GM12878 (cell line): ENCODE data around the gene NODAL. TPM values are rescaled to one million over a fixed set of nuclear protein-coding genes. Genes with fewer than 3 reads are reported as not detected.

Experiments
- ATAC-seq: fragments of 200-7000 bp; cut with Tn5 transposase; 3 replicates; pipeline ENCODE4 v1.9.1; 2020; ENCODE audit warnings: mild to moderate bottlenecking, moderate library complexity
- BruUV-seq: library from RNA; stranded (reverse); fragments of 400-500 nt; replicated peaks from 2 replicates; lab custom pipeline; 2021; lab: Mats Ljungman, UMichigan
- CTCF ChIA-PET: fragments of 300-600 bp; sonication (Branson Sonifier 250); formaldehyde crosslinking; extraction: SDS; loops from one replicate; lab custom pipeline; 2021; ENCODE audit warnings: inconsistent platforms; lab: Yijun Ruan, JAX
- POLR2A ChIA-PET: fragments of 350-600 bp; formaldehyde crosslinking; extraction: SDS; loops from one replicate; lab custom pipeline; 2021; ENCODE audit warnings: inconsistent platforms; lab: Charles Lee
- RAD21 ChIA-PET: fragments of 300-600 bp; sonication (Branson Sonifier 250); formaldehyde crosslinking; loops from one replicate; lab custom pipeline; 2023; ENCODE audit warnings: antibody characterized with exemption; ENCODE audit not compliant: unreplicated experiment; lab: Charles Lee
- SMC1A ChIA-PET: fragments of 300-600 bp; sonication (Branson Sonifier 250); formaldehyde crosslinking; loops from one replicate; lab custom pipeline; 2023; ENCODE audit not compliant: unreplicated experiment, uncharacterized antibody; lab: Charles Lee
- DNase-seq: peaks from one replicate; pipeline ENCODE4 v3.0.0-alpha.2; 2011; ENCODE audit warnings: low read depth, low spot score
- FAIRE-seq: peaks from 3 replicates; lab custom pipeline; 2011; peaks lifted over from hg19 to GRCh38; lab: Jason Lieb, UNC
- H2AFZ ChIP-seq: 2 replicates; pipeline ENCODE4 v1.6.0; 2011; ENCODE audit warnings: low read depth, low read length, control low read depth; ENCODE audit not compliant: control insufficient read depth
- H3K27ac ChIP-seq: 2 replicates; pipeline ENCODE4 v1.5.1; 2011; ENCODE audit warnings: control low read depth; ENCODE audit not compliant: control insufficient read depth, insufficient read depth
- H3K27me3 ChIP-seq, 2 experiments: replicated peaks in 1 of 2; 2 replicates each; pipeline versions ENCODE4 v1.6.0 to v1.6.1; 2011; ENCODE audit warnings: low read length in 1 of 2; ENCODE audit not compliant: control insufficient read depth in 2 of 2, insufficient read depth in 2 of 2
- H3K36me3 ChIP-seq, 2 experiments: 2 replicates each; pipeline ENCODE4 v1.5.1; 2011; ENCODE audit warnings: low read length in 1 of 2; ENCODE audit not compliant: control insufficient read depth in 2 of 2, insufficient read depth in 2 of 2
- H3K4me1 ChIP-seq: 2 replicates; pipeline ENCODE4 v1.6.1; 2011; ENCODE audit warnings: mild to moderate bottlenecking, low read length, moderate library complexity, mixed read lengths; ENCODE audit not compliant: control insufficient read depth, insufficient read depth
- H3K4me2 ChIP-seq: 2 replicates; pipeline ENCODE4 v1.6.0; 2011; ENCODE audit warnings: control low read depth; ENCODE audit not compliant: control insufficient read depth, insufficient read depth
- H3K4me3 ChIP-seq: fragments of 200-600 bp; sonication (generic); 2 replicates; pipeline ENCODE4 v1.5.1; 2016
- H3K79me2 ChIP-seq: 2 replicates; pipeline ENCODE4 v1.6.0; 2011; ENCODE audit warnings: low read length; ENCODE audit not compliant: control insufficient read depth, insufficient read depth
- H3K9ac ChIP-seq: 2 replicates; pipeline ENCODE4 v1.8.0; 2011; ENCODE audit warnings: low read length, control low read depth, mixed read lengths; ENCODE audit not compliant: control insufficient read depth, insufficient read depth
- H3K9me3 ChIP-seq: replicated peaks from 3 replicates; pipeline ENCODE4 v1.5.1; 2011; ENCODE audit warnings: mild to moderate bottlenecking, low read length; ENCODE audit not compliant: control insufficient read depth, insufficient read depth
- H4K20me1 ChIP-seq: 2 replicates; pipeline ENCODE4 v1.6.0; 2011; ENCODE audit not compliant: control insufficient read depth, insufficient read depth
- ASH2L ChIP-seq: fragments of 300-600, 200-600 bp; sonication (generic); IDR thresholded peaks from 2 replicates; pipeline ENCODE4 v1.6.1; 2017; ENCODE audit warnings: low read depth, mild to moderate bottlenecking, borderline replicate concordance
- BCL11A ChIP-seq: IDR thresholded peaks from 2 replicates; pipeline ENCODE4 v1.6.1; 2011; ENCODE audit warnings: low read depth, low read length
- IRF4 ChIP-seq: IDR thresholded peaks from 2 replicates; pipeline ENCODE4 v1.6.1; 2011; ENCODE audit warnings: low read depth, low read length
- MTA3 ChIP-seq: IDR thresholded peaks from 2 replicates; pipeline ENCODE4 v1.6.1; 2012; ENCODE audit warnings: low read length, inconsistent platforms, borderline replicate concordance
- NR2C1 ChIP-seq: fragments of 450-650 bp; IDR thresholded peaks from 2 replicates; pipeline ENCODE4 v1.6.1; 2017; ENCODE audit warnings: antibody characterized with exemption, mild to moderate bottlenecking, moderate library complexity
- PAX8 ChIP-seq: fragments of 450-650 bp; IDR thresholded peaks from 2 replicates; pipeline ENCODE4 v1.6.1; 2017; ENCODE audit warnings: mild to moderate bottlenecking, moderate library complexity
- SP1 ChIP-seq: IDR thresholded peaks from one replicate; pipeline ENCODE4 v1.6.1; 2011; ENCODE audit warnings: low read depth, low read length
- USF1 ChIP-seq: IDR thresholded peaks from 2 replicates; pipeline ENCODE4 v1.6.1; 2011; ENCODE audit warnings: borderline replicate concordance, low read depth, mild to moderate bottlenecking, moderate library complexity, mixed read lengths, low read length; ENCODE audit not compliant: insufficient read depth; ENCODE audit errors: extremely low read length
- WGBS: methylation state at CpG from one replicate; pipeline ENCODE4 v1.1.6; 2016; ENCODE audit warnings: low lambda C conversion rate; ENCODE audit not compliant: insufficient replicate concordance, insufficient coverage; ENCODE audit errors: missing lambda C conversion rate; 5-methylcytosine and 5-hydroxymethylcytosine counted together
- in situ Hi-C: fragments of 300-500 bp; cut with MboI; formaldehyde crosslinking; loops from 9 replicates; pipeline ENCODE4 v1.14.3; 2018; ENCODE audit warnings: mixed read lengths
- intact Hi-C: fragments of 100-400 bp; cut with micrococcal nuclease; formaldehyde crosslinking; loops from one replicate; pipeline ENCODE4 v1.14.2; 2022; ENCODE audit not compliant: unreplicated experiment
- polyA plus RNA-seq, 11 experiments: library from polyadenylated mRNA; depleted of rRNA in 4 of 11; unstranded in 6 of 11; stranded (reverse) in 5 of 11; fragments of >200 nt; fragmentation: Nextera tagmentation in 4 of 11; fragmentation: Illumina TruSeq in 1 of 11; extraction: Ambion mirVana in 4 of 11; extraction: Trizol in 1 of 11; gene quantifications; 1 replicate in 1 of 11; 2 replicates in 10 of 11; pipeline versions ENCODE4 v1.2.1 to v1.2.3, GENCODE V29; 2011 to 2016; ENCODE audit warnings: inconsistent platforms in 2 of 11, missing spikeins in 2 of 11, low read depth in 1 of 11
- total RNA-seq, 4 experiments: library from RNA; depleted of rRNA in 3 of 4; stranded (reverse); fragments of >200 nt in 3 of 4; fragmentation: Illumina TruSeq in 1 of 4; extraction: Trizol in 1 of 4; gene quantifications; 2 replicates each; pipeline versions ENCODE4 v1.2.1 to v1.2.3, GENCODE V29; 2013 to 2021
- TF ChIP-seq, protein P1 (sequence below): fragments of 150-350 bp; IDR thresholded peaks from 2 replicates; pipeline ENCODE4 v1.6.1; 2014; ENCODE audit warnings: mild to moderate bottlenecking, low read depth, low read length
- TF ChIP-seq, protein P2 (sequence below): IDR thresholded peaks from 2 replicates; pipeline ENCODE4 v1.6.1; 2011; ENCODE audit warnings: borderline replicate concordance, low read depth, mild to moderate bottlenecking, moderate library complexity, low read length; ENCODE audit not compliant: insufficient read depth, poor library complexity, severe bottlenecking

Gene NODAL
- total and polyA plus RNA-seq, 10 of the 15 experiments (the other 5 are each of a cell fraction or from before 2014, with no cell fraction given), result not detected

DNA sequence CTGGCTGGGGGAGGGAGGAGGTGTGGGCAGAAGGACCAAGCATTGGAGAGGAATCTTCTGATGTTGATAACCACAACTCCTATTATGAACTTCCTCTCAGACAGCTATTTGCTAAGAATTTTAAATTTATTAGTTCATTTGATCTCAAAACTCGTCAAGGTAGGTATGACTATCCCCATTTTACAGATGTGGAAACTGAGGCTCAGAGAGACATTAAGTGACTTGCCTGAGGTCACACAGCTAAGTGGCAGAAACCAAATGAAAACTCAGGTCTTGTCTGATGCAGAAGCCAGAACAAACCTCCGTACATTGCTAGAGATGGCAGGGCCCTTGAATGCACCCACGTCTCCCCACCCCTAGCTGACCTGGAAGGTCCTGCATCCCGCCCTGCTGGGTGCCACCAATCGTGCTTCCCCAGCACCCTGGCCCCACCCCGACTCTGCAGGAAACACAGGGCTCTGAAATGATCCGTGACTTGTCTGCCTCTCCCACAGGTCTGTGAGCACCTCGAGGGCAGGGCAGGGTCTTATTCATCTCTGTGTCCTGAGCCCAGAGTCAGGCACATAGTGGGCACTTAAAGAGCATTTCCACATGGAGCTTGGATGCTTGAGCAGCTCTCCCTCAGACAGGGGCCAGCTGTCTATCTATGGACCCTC, 31.4 kb upstream of the NODAL start:
- FAIRE-seq (no peak), DNase-seq (no peak), ATAC-seq (no peak)
- intact Hi-C loops (no loop called here), in situ Hi-C loops (no loop called here)
- H4K20me1 ChIP-seq, result no peaks in the 10 kb centered on the region
- H3K4me3 ChIP-seq, result no peak overlapping the region
- WGBS, result 34% methylated on average over 8 of the region's 8 CpGs
- POLR2A ChIA-PET, result no interaction called here
- no peak overlapping the region for H3K27ac ChIP-seq
- no peak overlapping the region for H2AFZ ChIP-seq
- no peak overlapping the region for H3K4me2 ChIP-seq
- RAD21 ChIA-PET, result interaction anchor here (1.2 kb wide), 1 partner anchor 11 kb away, joined by 3 read pairs; no protein-coding TSS in a partner anchor
- H3K27me3 ChIP-seq, result no peaks in the 10 kb centered on the region; a peak in 1 of 4 replicates
- CTCF ChIA-PET, result interaction anchor here (0.5 kb wide), 1 partner anchor 131 kb away, joined by 3 read pairs; no protein-coding TSS in a partner anchor
- no peaks in the 10 kb centered on the region for H3K79me2 ChIP-seq
- H3K9me3 ChIP-seq, result no peaks in the 10 kb centered on the region
- SMC1A ChIA-PET, result interaction anchor here (1.3 kb wide), 1 partner anchor 41 kb away, joined by 3 read pairs; no protein-coding TSS in a partner anchor
- peaks cover 22% of the 10 kb centered on the region for H3K4me1 ChIP-seq
- BruUV-seq, result no TSS peak
- TF ChIP-seq MTA3 (no peak), SP1 (no peak), IRF4 (no peak), ASH2L (no peak), BCL11A (no peak), PAX8 (no peak), NR2C1 (no peak), USF1 (no peak)
- TF ChIP-seq, protein P1, sequence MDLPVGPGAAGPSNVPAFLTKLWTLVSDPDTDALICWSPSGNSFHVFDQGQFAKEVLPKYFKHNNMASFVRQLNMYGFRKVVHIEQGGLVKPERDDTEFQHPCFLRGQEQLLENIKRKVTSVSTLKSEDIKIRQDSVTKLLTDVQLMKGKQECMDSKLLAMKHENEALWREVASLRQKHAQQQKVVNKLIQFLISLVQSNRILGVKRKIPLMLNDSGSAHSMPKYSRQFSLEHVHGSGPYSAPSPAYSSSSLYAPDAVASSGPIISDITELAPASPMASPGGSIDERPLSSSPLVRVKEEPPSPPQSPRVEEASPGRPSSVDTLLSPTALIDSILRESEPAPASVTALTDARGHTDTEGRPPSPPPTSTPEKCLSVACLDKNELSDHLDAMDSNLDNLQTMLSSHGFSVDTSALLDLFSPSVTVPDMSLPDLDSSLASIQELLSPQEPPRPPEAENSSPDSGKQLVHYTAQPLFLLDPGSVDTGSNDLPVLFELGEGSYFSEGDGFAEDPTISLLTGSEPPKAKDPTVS, result no peak
- TF ChIP-seq, protein P2, sequence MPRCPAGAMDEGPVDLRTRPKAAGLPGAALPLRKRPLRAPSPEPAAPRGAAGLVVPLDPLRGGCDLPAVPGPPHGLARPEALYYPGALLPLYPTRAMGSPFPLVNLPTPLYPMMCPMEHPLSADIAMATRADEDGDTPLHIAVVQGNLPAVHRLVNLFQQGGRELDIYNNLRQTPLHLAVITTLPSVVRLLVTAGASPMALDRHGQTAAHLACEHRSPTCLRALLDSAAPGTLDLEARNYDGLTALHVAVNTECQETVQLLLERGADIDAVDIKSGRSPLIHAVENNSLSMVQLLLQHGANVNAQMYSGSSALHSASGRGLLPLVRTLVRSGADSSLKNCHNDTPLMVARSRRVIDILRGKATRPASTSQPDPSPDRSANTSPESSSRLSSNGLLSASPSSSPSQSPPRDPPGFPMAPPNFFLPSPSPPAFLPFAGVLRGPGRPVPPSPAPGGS, result no peak
- H3K36me3 ChIP-seq, result no peaks in the 10 kb centered on the region
- H3K9ac ChIP-seq, result no peak overlapping the region
